ENCODE results near the gene TEPSIN.

TEPSIN gene

GRCh38 chr17:81238815-81239713 lies at the start of gene TEPSIN, which contains the start of gene NDUFAF8:
Gene TEPSIN (minus strand): TSS chr17:81239055. CDS start chr17:81239033, 22 bp downstream.
Gene NDUFAF8 (plus strand): TSS chr17:81239318. CDS start chr17:81239364, 46 bp downstream.
- peak; percentile 99 for DNase-seq

- no peak for DNase-seq
Observed at GRCh38 chr17:81287741-81288430, 49.0 kb upstream of the TEPSIN start.

GRCh38 chr17:81287152-81287551 lies 48.3 kb upstream of the TEPSIN start:
- no peak for DNase-seq

- no peak for DNase-seq
Observed at GRCh38 chr17:81286491-81287145, 47.8 kb upstream of the TEPSIN start.

- no peak for DNase-seq
Observed at GRCh38 chr17:81285894-81286293, 47.0 kb upstream of the TEPSIN start.

GRCh38 chr17:81285179-81285878 lies 46.5 kb upstream of the TEPSIN start:
- DNase-seq: no peak

- no peak for DNase-seq
Observed at GRCh38 chr17:81282876-81283275, 44.0 kb upstream of the TEPSIN start.

- DNase-seq: no peak
Observed at GRCh38 chr17:81282141-81282540, 43.3 kb upstream of the TEPSIN start.

- no peak for DNase-seq
Observed at GRCh38 chr17:81280571-81280970, 41.7 kb upstream of the TEPSIN start.

GRCh38 chr17:81279278-81280275 lies 40.7 kb upstream of the TEPSIN start:
- no peak for DNase-seq

GRCh38 chr17:81278831-81279230 lies 40.0 kb upstream of the TEPSIN start:
- DNase-seq: no peak

- no peak for DNase-seq
Observed at GRCh38 chr17:81277946-81278693, 39.3 kb upstream of the TEPSIN start.

GRCh38 chr17:81277421-81277820 lies 38.6 kb upstream of the TEPSIN start:
- DNase-seq: no peak

- no peak for DNase-seq
Observed at GRCh38 chr17:81276781-81277180, 37.9 kb upstream of the TEPSIN start.

GRCh38 chr17:81274471-81274855 lies 35.6 kb upstream of the TEPSIN start:
- no peak for DNase-seq

- no peak for DNase-seq
Observed at GRCh38 chr17:81273698-81274470, 35.0 kb upstream of the TEPSIN start.

GRCh38 chr17:81272616-81273015 lies 33.8 kb upstream of the TEPSIN start:
- no peak for DNase-seq

- DNase-seq: no peak
Observed at GRCh38 chr17:81271226-81271625, 32.4 kb upstream of the TEPSIN start.

GRCh38 chr17:81270279-81270678 lies 31.4 kb upstream of the TEPSIN start:
- DNase-seq: no peak

Data from SIG-M5 (cell line).